DND-41 (cell line): ENCODE measurements around the gene TCAF2.
"Not testable (repeated sequence)": the region's sequence is repeated elsewhere in the genome, so short reads cannot be mapped to it uniquely, and the experiment has no call there.

Source experiments
- CTCF ChIP-seq: IDR thresholded peaks from 2 replicates; pipeline ENCODE4 v1.5.1; 2012; ENCODE audit warnings: borderline replicate concordance, low read length, moderate library complexity, mild to moderate bottlenecking; ENCODE audit not compliant: poor library complexity, severe bottlenecking; ENCODE audit errors: extremely low read depth
- EZH2 ChIP-seq: IDR thresholded peaks from 3 replicates; pipeline ENCODE4 v1.6.1; 2012; ENCODE audit warnings: borderline replicate concordance, low read depth, mild to moderate bottlenecking, moderate library complexity, low read length, inconsistent platforms; ENCODE audit not compliant: severe bottlenecking

DNA sequence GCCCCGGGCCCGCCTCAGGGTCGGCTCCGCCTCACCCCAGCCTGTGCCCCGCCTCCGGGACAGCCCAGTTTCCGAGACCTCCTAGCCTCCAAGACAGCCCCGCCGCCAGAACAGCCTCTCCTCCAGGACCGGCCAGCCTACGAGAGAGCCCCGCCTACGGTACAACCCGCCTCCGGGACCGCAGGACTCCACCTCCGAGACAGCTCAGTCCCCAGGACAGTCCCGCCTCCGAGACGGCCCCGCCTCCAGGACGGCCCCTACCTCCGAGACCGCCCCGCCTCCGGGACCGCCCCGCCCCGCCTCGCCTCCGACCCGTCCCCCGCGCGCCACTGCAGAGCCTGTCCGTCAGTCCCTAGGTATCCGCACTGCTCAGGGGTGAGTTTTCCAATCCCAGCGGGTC lies at the start of gene TCAF2:
- not testable (repeated sequence) for TF ChIP-seq CTCF, EZH2
